Esophagus muscularis mucosa (tissue), 4 donors: ENCODE measurements around the gene DNAJC3.

Source experiments
- EP300 ChIP-seq: sonication (generic); formaldehyde crosslinking; IDR thresholded peaks from one replicate; pipeline ENCODE4 v1.6.1; 2017; ENCODE audit warnings: antibody characterized with exemption
- POLR2A ChIP-seq: fragments of 450-650 bp; IDR thresholded peaks from one replicate; pipeline ENCODE4 v1.6.1; 2017; ENCODE audit warnings: antibody characterized with exemption, moderate library complexity, mild to moderate bottlenecking, low read depth
- POLR2AphosphoS5 ChIP-seq, 2 donors: sonication (generic); formaldehyde crosslinking; IDR thresholded peaks; one replicate each; pipeline ENCODE4 v1.6.1; 2017; ENCODE audit warnings: antibody characterized with exemption in 2 of 2
- TF ChIP-seq, protein P1 (sequence below), 3 experiments: fragments of 200-600 bp in 2 of 3; fragments of 450-650 bp in 1 of 3; sonication (generic) in 2 of 3; IDR thresholded peaks; one replicate each; pipeline ENCODE4 v1.5.1; 2017 to 2019; ENCODE audit warnings: antibody characterized with exemption in 3 of 3, mild to moderate bottlenecking in 2 of 3, moderate library complexity in 1 of 3

DNA sequence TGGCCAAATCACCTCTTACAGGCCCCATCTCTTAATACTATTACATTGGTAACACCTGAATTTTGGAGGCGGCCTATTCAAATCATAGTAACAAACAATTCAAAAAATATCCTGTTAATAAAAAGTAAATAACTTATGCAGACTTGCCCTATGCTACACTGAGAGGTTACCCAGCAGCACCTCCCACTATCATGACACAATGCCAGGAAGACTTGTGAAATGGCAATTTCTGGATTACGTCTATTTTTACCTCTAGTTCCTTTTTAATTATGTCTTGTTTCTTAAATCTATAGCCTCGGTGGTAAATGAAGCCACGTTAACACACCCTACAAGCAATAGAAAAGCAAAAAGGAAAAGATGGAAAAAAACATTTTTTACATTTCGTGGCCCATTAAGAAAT, 26.2 kb upstream of the DNAJC3 start:
- TF ChIP-seq, protein P1, sequence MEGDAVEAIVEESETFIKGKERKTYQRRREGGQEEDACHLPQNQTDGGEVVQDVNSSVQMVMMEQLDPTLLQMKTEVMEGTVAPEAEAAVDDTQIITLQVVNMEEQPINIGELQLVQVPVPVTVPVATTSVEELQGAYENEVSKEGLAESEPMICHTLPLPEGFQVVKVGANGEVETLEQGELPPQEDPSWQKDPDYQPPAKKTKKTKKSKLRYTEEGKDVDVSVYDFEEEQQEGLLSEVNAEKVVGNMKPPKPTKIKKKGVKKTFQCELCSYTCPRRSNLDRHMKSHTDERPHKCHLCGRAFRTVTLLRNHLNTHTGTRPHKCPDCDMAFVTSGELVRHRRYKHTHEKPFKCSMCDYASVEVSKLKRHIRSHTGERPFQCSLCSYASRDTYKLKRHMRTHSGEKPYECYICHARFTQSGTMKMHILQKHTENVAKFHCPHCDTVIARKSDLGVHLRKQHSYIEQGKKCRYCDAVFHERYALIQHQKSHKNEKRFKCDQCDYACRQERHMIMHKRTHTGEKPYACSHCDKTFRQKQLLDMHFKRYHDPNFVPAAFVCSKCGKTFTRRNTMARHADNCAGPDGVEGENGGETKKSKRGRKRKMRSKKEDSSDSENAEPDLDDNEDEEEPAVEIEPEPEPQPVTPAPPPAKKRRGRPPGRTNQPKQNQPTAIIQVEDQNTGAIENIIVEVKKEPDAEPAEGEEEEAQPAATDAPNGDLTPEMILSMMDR (IDR thresholded peaks at IDR 0.05), result no peak
- TF ChIP-seq POLR2A (no peak), POLR2AphosphoS5 (IDR thresholded peaks at IDR 0.05) (no peak), EP300 (no peak)
